ENCODE data around the gene KCNN3. TPM values are rescaled to one million over a fixed set of nuclear protein-coding genes. Genes with fewer than 3 reads are reported as not detected.
"Not testable (repeated sequence)": the region's sequence is repeated elsewhere in the genome, so short reads cannot be mapped to it uniquely, and the experiment has no call there.

Gene KCNN3
- total RNA-seq, 4 donors from 2014 or later: 5.0 to 30.0 (median 20.8) TPM

- DNase-seq (no peak), ATAC-seq (no peak)
- no peak for TF ChIP-seq CTCF (IDR thresholded peaks at IDR 0.05 in 4 of 5, conservative IDR thresholded peaks at IDR 0.05 in 1 of 5)
- TF ChIP-seq POLR2A (IDR thresholded peaks at IDR 0.05): no peak
- intact Hi-C loops (cut with DNase I; ENCODE audit: low total_unique reads) (no loop called here), in situ Hi-C loops (cut with MboI; ENCODE audit: low sequenced_read_pairs in 4 of 4) (no loop called here)
- Histone ChIP-seq H3K4me1 (no peaks in the 10 kb centered on the region), H3K36me3 (no peaks in the 10 kb centered on the region), H3K27me3 (no peaks in the 10 kb centered on the region), H3K4me3 (no peak overlapping the region), H3K9me3 (no peaks in the 10 kb centered on the region), H3K27ac (no peak overlapping the region)
Observed at GRCh38 chr1:154689083-154689482, 181.0 kb downstream of the KCNN3 start.

GRCh38 chr1:154686507-154686906 is 183.6 kb downstream of the KCNN3 start:
- Histone ChIP-seq H3K27ac (no peak overlapping the region), H3K4me1 (no peaks in the 10 kb centered on the region), H3K27me3 (no peaks in the 10 kb centered on the region), H3K36me3 (no peaks in the 10 kb centered on the region), H3K4me3 (no peak overlapping the region), H3K9me3 (no peaks in the 10 kb centered on the region)
- ATAC-seq (no peak), DNase-seq (no peak)
- in situ Hi-C loops (cut with MboI; ENCODE audit: low sequenced_read_pairs in 4 of 4) (no loop called here), intact Hi-C loops (cut with DNase I; ENCODE audit: low total_unique reads) (no loop called here)
- TF ChIP-seq CTCF (IDR thresholded peaks at IDR 0.05 in 4 of 5, conservative IDR thresholded peaks at IDR 0.05 in 1 of 5): no peak
- no peak for TF ChIP-seq POLR2A (IDR thresholded peaks at IDR 0.05)

- Histone ChIP-seq H3K36me3 (no peaks in the 10 kb centered on the region), H3K4me1 (no peaks in the 10 kb centered on the region), H3K4me3 (no peak overlapping the region), H3K27ac (no peak overlapping the region), H3K9me3 (no peaks in the 10 kb centered on the region), H3K27me3 (no peaks in the 10 kb centered on the region)
- in situ Hi-C loops (cut with MboI; ENCODE audit: low sequenced_read_pairs in 4 of 4): no loop called here
- ATAC-seq (no peak), DNase-seq (no peak)
- intact Hi-C loops (cut with DNase I; ENCODE audit: low total_unique reads): no loop called here
- no peak for TF ChIP-seq CTCF (IDR thresholded peaks at IDR 0.05 in 4 of 5, conservative IDR thresholded peaks at IDR 0.05 in 1 of 5)
- no peak for TF ChIP-seq POLR2A (IDR thresholded peaks at IDR 0.05)
Observed at GRCh38 chr1:154683820-154684219, 186.3 kb downstream of the KCNN3 start.

- ATAC-seq: no peak
- no peak overlapping the region for H3K27ac ChIP-seq
Observed at GRCh38 chr1:154682254-154682653, 187.8 kb downstream of the KCNN3 start.

GRCh38 chr1:154677844-154678243 is 192.2 kb downstream of the KCNN3 start:
- H3K4me1 ChIP-seq; H3K4me3 ChIP-seq; H3K9me3 ChIP-seq; intact Hi-C loops (cut with DNase I; ENCODE audit: low total_unique reads); ATAC-seq; H3K27ac ChIP-seq; in situ Hi-C loops (cut with MboI; ENCODE audit: low sequenced_read_pairs in 4 of 4); H3K36me3 ChIP-seq; H3K27me3 ChIP-seq; DNase-seq: not testable (repeated sequence)

More at GRCh38 chr1:154682254-154682653, 187.8 kb downstream of the KCNN3 start:
- H3K27me3 ChIP-seq: no peaks in the 10 kb centered on the region
- H3K4me1 ChIP-seq: no peaks in the 10 kb centered on the region
- H3K36me3 ChIP-seq: no peaks in the 10 kb centered on the region
- in situ Hi-C loops (cut with MboI; ENCODE audit: low sequenced_read_pairs in 4 of 4) (no loop called here), intact Hi-C loops (cut with DNase I; ENCODE audit: low total_unique reads) (no loop called here)
- H3K4me3 ChIP-seq: no peak overlapping the region
- H3K9me3 ChIP-seq: no peaks in the 10 kb centered on the region
- no peak for DNase-seq
- TF ChIP-seq POLR2A (IDR thresholded peaks at IDR 0.05): no peak
- no peak for TF ChIP-seq CTCF (IDR thresholded peaks at IDR 0.05 in 4 of 5, conservative IDR thresholded peaks at IDR 0.05 in 1 of 5)

GRCh38 chr1:154676847-154677246 is 193.2 kb downstream of the KCNN3 start:
- DNase-seq; H3K4me1 ChIP-seq; H3K36me3 ChIP-seq; H3K9me3 ChIP-seq; ATAC-seq; H3K4me3 ChIP-seq; intact Hi-C loops (cut with DNase I; ENCODE audit: low total_unique reads); H3K27me3 ChIP-seq; in situ Hi-C loops (cut with MboI; ENCODE audit: low sequenced_read_pairs in 4 of 4); H3K27ac ChIP-seq: not testable (repeated sequence)

GRCh38 chr1:154674456-154674855 is 195.6 kb downstream of the KCNN3 start:
- H3K4me3 ChIP-seq; H3K9me3 ChIP-seq; ATAC-seq; H3K27me3 ChIP-seq; H3K27ac ChIP-seq; H3K4me1 ChIP-seq; H3K36me3 ChIP-seq; DNase-seq; intact Hi-C loops (cut with DNase I; ENCODE audit: low total_unique reads): not testable (repeated sequence)
- in situ Hi-C loops (cut with MboI; ENCODE audit: low sequenced_read_pairs in 4 of 4): loop anchor here in 1 of 4 donors (25.0 kb wide), 1 partner anchor 88 kb away; no protein-coding TSS in a partner anchor

- H3K27me3 ChIP-seq; DNase-seq; ATAC-seq; H3K4me1 ChIP-seq; H3K9me3 ChIP-seq; H3K4me3 ChIP-seq; H3K27ac ChIP-seq; H3K36me3 ChIP-seq; intact Hi-C loops (cut with DNase I; ENCODE audit: low total_unique reads): not testable (repeated sequence)
- in situ Hi-C loops (cut with MboI; ENCODE audit: low sequenced_read_pairs in 4 of 4): loop anchor here in 1 of 4 donors (25.0 kb wide), 1 partner anchor 90 kb away; no protein-coding TSS in a partner anchor
Observed at GRCh38 chr1:154672245-154672644, 197.8 kb downstream of the KCNN3 start.
